ENCODE data around the gene TRAPPC2L.
"Not testable (repeated sequence)": the region's sequence is repeated elsewhere in the genome, so short reads cannot be mapped to it uniquely, and the experiment has no call there.

The TRAPPC2L gene

GRCh38 chr16:88878356-88878755, 21.4 kb downstream of the TRAPPC2L start:
- no peak for DNase-seq (ENCODE audit: low read depth)

- no peak for DNase-seq (ENCODE audit: low read depth)
These were observed 22.2 kb downstream of the TRAPPC2L start for GRCh38 chr16:88878967-88879787.

GRCh38 chr16:88879788-88880055, 22.8 kb downstream of the TRAPPC2L start:
- no peak for DNase-seq (ENCODE audit: low read depth)

- DNase-seq (ENCODE audit: low read depth), result no peak
These were observed 23.5 kb downstream of the TRAPPC2L start for GRCh38 chr16:88880226-88881006.

DNA sequence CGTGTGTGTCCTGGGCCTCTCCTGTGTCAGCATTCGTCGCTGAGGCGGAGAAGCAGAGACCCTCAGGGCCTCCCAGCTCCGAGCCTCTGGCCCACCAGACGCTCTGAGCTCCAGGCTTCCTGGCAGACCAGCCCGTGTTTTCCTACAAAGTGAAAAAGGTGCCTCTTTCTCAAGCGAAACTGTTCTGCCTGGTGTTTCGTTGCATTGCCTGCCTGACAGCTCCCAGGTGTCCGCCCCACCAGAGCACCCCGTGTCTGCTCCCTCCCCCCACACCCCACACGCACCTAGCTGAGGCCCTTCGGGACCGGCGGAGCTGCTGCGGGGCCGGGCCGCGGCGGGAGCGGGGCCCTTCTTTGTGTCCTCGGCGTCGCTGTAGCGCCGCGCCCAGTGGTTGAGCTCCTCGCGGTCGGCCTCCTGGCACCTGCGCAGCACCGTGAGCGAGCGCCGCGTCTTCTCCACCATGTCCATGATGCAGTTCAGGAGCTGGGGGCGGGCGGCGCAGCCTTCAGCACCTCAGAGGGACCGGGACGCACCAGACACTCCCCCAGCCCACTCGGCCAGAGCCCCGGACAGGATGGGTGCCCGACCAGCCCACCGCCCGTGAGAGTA, 24.2 kb downstream of the TRAPPC2L start:
- DNase-seq (ENCODE audit: low read depth), result no peak

DNA sequence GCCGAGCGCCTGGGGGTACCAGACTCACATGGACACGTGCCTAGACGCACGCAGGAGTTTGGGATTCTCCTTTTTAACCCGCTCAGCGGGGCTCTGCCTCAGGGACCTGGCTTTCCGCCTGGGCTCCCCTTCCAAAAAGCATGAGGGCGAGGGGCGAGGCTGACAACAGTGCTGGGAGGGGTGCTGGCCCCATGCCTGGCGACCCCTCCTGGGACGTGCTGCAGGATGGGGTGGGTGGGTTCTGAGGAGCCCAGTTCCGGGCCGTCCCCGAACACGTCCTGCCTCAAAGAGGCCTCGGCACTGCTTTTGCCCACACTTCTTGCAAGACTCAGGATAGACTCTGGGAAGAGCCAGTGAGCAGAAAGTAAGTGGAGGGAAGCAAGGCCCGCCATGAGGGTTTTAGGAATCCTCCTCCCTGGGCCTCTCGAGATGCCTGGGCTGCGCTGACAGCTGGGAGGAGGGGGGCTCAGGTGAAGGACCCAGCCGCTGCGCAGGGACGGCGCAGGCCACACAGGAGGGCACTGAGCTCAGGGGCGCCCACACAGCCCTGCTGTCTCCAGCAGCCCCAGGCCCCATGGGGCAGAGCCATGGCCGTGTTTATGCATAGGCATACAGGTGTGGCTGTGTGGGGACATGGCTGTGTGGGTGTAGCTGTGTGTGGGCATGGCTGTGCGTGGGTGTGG, 24.9 kb downstream of the TRAPPC2L start:
- DNase-seq (ENCODE audit: low read depth), result no peak

GRCh38 chr16:88882358-88883030, 25.6 kb downstream of the TRAPPC2L start:
- DNase-seq (ENCODE audit: low read depth), result no peak

DNA sequence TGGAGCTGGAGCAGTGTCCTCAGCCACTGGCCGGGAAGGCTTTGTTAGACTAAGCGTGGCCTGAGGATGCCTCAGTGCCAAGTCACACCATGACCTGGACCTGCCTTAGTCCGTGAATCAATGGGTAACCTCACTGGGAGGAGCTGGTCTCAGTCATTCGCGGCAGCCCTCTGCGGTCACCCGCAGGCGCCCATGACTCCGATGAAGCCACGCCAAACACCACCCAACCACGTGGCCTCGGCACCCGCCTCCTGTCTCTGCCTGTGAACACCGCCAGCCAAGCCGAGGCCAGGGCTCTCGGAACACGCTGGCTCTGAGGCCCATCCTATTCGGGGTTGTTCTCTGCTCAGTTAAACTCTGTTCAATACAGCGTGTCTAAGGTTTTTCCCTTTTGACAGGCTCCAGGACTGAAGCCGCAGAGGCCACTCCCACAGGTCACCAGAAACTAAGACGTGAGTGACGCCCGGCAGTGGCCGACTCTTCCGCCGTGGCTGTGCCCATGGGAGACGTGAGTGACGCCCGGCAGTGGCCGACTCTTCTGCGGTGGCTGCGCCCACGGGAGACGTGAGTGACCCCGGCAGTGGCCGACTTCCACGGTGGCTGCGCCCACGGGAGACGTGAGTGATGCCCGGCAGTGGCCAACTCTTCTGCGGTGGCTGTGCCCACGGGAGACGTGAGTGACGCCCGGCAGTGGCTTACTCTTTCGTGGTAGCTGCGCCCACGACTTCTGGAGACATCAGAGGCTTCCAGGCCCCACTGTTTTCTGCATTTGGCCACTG, 26.4 kb downstream of the TRAPPC2L start:
- no peak for DNase-seq (ENCODE audit: low read depth)

- DNase-seq (ENCODE audit: low read depth), result no peak
These were observed 27.0 kb downstream of the TRAPPC2L start for GRCh38 chr16:88883946-88884345.

DNA sequence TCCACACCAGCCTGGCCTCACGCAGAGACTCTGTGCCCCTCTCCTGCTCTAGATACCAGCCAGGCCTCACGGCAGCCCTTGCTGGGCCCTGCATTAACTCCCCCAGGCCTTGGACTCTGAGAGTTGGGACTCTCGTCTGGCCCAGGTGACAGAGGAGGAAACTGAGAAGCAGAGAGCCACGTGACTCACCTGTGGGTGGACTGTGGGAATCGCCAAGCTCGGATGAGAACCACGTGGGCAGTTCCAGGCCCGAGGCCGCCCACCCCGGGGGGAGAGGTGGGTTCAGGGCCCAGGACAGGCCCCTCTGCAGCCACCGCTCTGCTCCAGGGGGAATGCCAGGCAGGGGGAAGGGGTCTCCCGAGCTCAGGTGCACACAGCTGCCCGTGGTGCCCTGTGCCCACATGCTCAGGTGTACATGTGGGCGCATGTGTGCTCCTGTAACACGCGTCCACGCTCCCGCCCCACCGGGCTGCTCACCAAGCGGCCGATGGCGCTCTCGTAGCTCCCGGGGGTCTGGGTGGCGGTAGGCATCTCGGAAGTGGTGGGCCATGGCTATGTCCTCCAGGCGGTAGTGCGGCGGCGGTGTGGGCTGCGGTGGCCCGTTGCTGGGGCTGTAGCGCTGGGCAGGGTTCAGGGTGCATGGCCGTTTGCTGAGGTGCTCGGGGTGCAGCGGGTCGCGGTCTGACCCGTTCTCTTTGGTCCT, 27.8 kb downstream of the TRAPPC2L start:
- no peak for DNase-seq (ENCODE audit: low read depth)

GRCh38 chr16:88885693-88886280, 28.9 kb downstream of the TRAPPC2L start:
- no peak for DNase-seq (ENCODE audit: low read depth)

- no peak for DNase-seq (ENCODE audit: low read depth)
These were observed 29.5 kb downstream of the TRAPPC2L start for GRCh38 chr16:88886420-88886844.

- no peak for DNase-seq (ENCODE audit: low read depth)
These were observed 30.1 kb downstream of the TRAPPC2L start for GRCh38 chr16:88886845-88887521.

GRCh38 chr16:88888057-88888456, 31.1 kb downstream of the TRAPPC2L start:
- no peak for DNase-seq (ENCODE audit: low read depth)

GRCh38 chr16:88888461-88889387, 31.8 kb downstream of the TRAPPC2L start:
- no peak for DNase-seq (ENCODE audit: low read depth)

- not testable (repeated sequence) for DNase-seq (ENCODE audit: low read depth)
These were observed 32.9 kb downstream of the TRAPPC2L start for GRCh38 chr16:88889702-88890352.

DNA sequence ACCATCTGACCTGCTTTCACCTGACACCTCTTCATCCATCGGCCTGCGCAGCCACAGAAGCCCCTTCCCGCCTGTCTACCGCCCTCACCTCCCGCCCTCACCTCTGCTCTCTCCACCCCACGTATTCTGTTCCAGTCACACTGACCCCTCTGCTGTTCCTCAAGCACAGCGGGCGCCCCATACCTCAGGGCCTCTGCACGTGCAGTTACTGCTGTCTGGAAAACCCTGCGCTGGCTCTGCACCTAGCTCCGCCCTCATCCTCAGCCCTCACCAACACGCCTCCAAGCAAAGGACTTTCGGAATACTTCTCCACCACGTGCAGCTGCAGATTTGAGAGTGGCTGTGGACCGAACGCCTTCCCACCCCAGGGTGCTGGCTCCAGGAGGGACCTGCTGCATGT, 34.2 kb downstream of the TRAPPC2L start:
- no peak for DNase-seq (ENCODE audit: low read depth)

DNA sequence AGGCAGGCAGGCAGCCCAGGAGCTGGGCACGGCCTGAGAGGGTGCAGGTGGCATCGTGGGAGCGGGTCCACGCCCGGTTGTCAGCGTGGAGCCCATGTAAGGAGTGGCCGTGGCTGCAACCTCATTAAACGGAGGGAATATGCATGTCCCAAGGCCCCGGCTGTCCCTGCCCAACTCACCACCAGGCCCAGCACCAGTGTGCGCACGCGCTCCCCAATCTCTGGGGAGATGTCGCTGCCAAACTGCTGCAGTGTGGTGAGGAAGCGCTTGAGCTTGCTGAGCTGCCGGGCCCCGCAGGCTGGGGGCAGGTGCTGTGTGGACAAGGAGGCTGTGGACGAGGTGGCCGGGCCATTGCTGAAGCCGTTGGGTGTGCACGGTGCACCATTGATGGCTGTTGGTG, 35.1 kb downstream of the TRAPPC2L start:
- DNase-seq (ENCODE audit: low read depth), result no peak

All from activated T-cell treated with anti-CD3 and anti-CD28 coated beads for 48 hours (primary cell).